Adrenal gland (tissue), 5 donors: ENCODE data around the gene IGFN1.

Source experiments
- CTCF ChIP-seq, 6 experiments: fragments of 450-650 bp in 4 of 6; fragments of 200-600 bp in 2 of 6; sonication (generic) in 1 of 6; IDR thresholded peaks; 1 replicate in 5 of 6; 2 replicates in 1 of 6; pipeline versions ENCODE4 v1.5.1 to v1.8.0; 2016 to 2021; ENCODE audit warnings: antibody characterized with exemption in 6 of 6, mild to moderate bottlenecking in 2 of 6, moderate library complexity in 1 of 6
- POLR2A ChIP-seq, 2 donors: fragments of 450-650 bp; IDR thresholded peaks; one replicate each; pipeline ENCODE4 v1.6.1; 2017; ENCODE audit warnings: antibody characterized with exemption in 2 of 2, mild to moderate bottlenecking in 2 of 2, moderate library complexity in 1 of 2
- donor health status: DM: no; HTN: no; CAD: no.

GRCh38 chr1:201252944-201253371 lies 62.3 kb downstream of the IGFN1 start:
- TF ChIP-seq CTCF (IDR thresholded peaks at IDR 0.05): no peak
- no peak for TF ChIP-seq POLR2A (IDR thresholded peaks at IDR 0.05)
